HEK293 (cell line): ENCODE results near the gene GNG5.

Experiments
- FEZF1 ChIP-seq: fragments of 450-650 bp; formaldehyde crosslinking; IDR thresholded peaks from 2 replicates; pipeline ENCODE4 v1.5.1; 2016; ENCODE audit warnings: missing biosample characterization, missing genetic modification characterization
- HOXA7 ChIP-seq: sonication (generic); formaldehyde crosslinking; IDR thresholded peaks from 2 replicates; pipeline ENCODE4 v1.8.1; 2022; ENCODE audit warnings: missing genetic modification reagents, borderline replicate concordance
- IKZF3 ChIP-seq: fragments of 450-650 bp; IDR thresholded peaks from 2 replicates; pipeline ENCODE4 v1.5.0; 2018; ENCODE audit warnings: missing biosample characterization, mild to moderate bottlenecking, missing genetic modification characterization, moderate library complexity
- SCRT1 ChIP-seq: fragments of 450-650 bp; formaldehyde crosslinking; IDR thresholded peaks from 2 replicates; pipeline ENCODE4 v1.5.1; 2016; ENCODE audit warnings: missing biosample characterization, missing genetic modification characterization, borderline replicate concordance
- SP3 ChIP-seq: fragments of 450-650 bp; formaldehyde crosslinking; IDR thresholded peaks from 2 replicates; pipeline ENCODE4 v1.5.1; 2016; ENCODE audit warnings: missing biosample characterization, missing genetic modification characterization
- ZNF2 ChIP-seq: fragments of 450-650 bp; formaldehyde crosslinking; IDR thresholded peaks from 2 replicates; pipeline ENCODE4 v1.5.1; 2016; ENCODE audit warnings: missing biosample characterization, missing genetic modification characterization
- ZNF214 ChIP-seq: fragments of 450-650 bp; formaldehyde crosslinking; IDR thresholded peaks from 2 replicates; pipeline ENCODE4 v1.5.1; 2017; ENCODE audit warnings: missing biosample characterization, mild to moderate bottlenecking, missing genetic modification characterization, borderline replicate concordance
- ZNF341 ChIP-seq: fragments of 450-650 bp; formaldehyde crosslinking; IDR thresholded peaks from 2 replicates; pipeline ENCODE4; 2016; ENCODE audit warnings: low read depth, missing biosample characterization, missing genetic modification characterization
- ZNF350 ChIP-seq: fragments of 450-650 bp; formaldehyde crosslinking; IDR thresholded peaks from 2 replicates; pipeline ENCODE4 v1.5.0; 2017; ENCODE audit warnings: missing biosample characterization, mild to moderate bottlenecking, missing genetic modification characterization
- ZNF354C ChIP-seq: fragments of 450-650 bp; formaldehyde crosslinking; IDR thresholded peaks from 2 replicates; pipeline ENCODE4 v1.5.1; 2016; ENCODE audit warnings: missing biosample characterization, missing genetic modification characterization, low read depth, borderline replicate concordance
- ZNF660 ChIP-seq: fragments of 450-650 bp; IDR thresholded peaks from 2 replicates; pipeline ENCODE4 v1.5.1; 2018; ENCODE audit warnings: missing biosample characterization, mild to moderate bottlenecking, missing genetic modification characterization
- ZNF830 ChIP-seq: fragments of 450-650 bp; IDR thresholded peaks from 2 replicates; pipeline ENCODE4 v1.5.0; 2018; ENCODE audit warnings: missing biosample characterization, missing genetic modification characterization, low read depth, mild to moderate bottlenecking, moderate library complexity
- ZXDB ChIP-seq: fragments of 450-650 bp; formaldehyde crosslinking; IDR thresholded peaks from 2 replicates; pipeline ENCODE4 v1.5.1; 2016; ENCODE audit warnings: missing biosample characterization, missing genetic modification characterization
- TF ChIP-seq, protein P1 (sequence below): fragments of 450-650 bp; formaldehyde crosslinking; IDR thresholded peaks from 2 replicates; pipeline ENCODE4 v1.5.1; 2016; ENCODE audit warnings: missing biosample characterization, missing genetic modification characterization, borderline replicate concordance
- TF ChIP-seq, protein P2 (sequence below): fragments of 450-650 bp; formaldehyde crosslinking; IDR thresholded peaks from 2 replicates; pipeline ENCODE4 v1.5.0; 2017; ENCODE audit warnings: missing biosample characterization, missing genetic modification characterization, borderline replicate concordance
- TF ChIP-seq, protein P3 (sequence below): fragments of 450-650 bp; formaldehyde crosslinking; IDR thresholded peaks from 2 replicates; pipeline ENCODE4 v1.5.1; 2016; ENCODE audit warnings: missing biosample characterization, missing genetic modification characterization
- TF ChIP-seq, protein P4 (sequence below): fragments of 450-650 bp; formaldehyde crosslinking; IDR thresholded peaks from 2 replicates; pipeline ENCODE4 v1.5.1; 2017; ENCODE audit warnings: missing biosample characterization, missing genetic modification characterization
- TF ChIP-seq, protein P5 (sequence below): fragments of 450-650 bp; formaldehyde crosslinking; IDR thresholded peaks from 2 replicates; pipeline ENCODE4 v1.5.1; 2016; ENCODE audit warnings: missing biosample characterization, missing genetic modification characterization, low read depth
- TF ChIP-seq, protein P6 (sequence below): fragments of 450-650 bp; IDR thresholded peaks from 2 replicates; pipeline ENCODE4 v1.5.1; 2018; ENCODE audit warnings: missing biosample characterization, missing genetic modification characterization

Gene GNG5

DNA sequence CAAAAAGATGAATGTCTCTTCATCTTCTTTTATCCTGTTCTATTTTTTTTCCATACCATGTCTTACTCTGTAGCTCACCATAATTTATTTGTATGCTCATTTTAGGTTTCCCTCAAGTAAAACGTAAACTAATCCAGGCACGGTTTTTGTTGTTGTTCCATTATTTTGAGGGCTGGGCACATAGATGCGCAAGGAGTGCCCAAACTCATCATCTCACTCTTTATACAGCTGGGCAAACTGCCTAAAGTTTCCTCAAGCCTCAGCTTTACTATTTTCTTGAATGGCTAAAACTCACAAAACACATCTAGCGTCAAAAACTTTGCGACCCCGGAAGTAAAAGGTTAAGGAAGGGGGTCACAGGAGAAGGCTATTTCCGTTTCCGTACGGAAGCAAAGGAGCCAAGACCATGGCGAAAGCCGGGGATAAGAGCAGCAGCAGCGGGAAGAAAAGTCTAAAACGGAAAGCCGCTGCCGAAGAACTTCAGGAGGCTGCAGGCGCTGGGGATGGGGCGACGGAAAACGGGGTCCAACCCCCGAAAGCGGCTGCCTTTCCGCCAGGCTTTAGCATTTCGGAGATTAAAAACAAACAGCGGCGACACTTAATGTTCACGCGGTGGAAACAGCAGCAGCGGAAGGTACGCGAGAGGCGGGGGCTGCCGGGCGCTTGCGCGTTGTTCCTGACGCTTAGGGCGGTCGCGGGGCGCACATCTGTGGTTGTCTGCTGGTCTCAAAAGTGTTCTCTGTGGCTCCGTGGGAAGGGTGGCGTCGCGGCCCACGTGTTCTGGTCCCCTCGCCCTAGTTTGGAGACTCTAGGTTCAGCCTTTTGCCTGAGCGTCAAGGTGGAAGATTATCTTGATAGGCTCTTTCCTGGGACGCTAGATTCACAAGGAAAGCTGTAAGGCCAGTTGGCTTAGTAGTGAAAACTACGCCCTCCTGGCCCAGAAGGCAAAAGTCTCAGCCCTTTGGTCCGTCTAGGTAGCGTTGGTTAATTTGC lies 27.2 kb downstream of the GNG5 start, which contains the start of gene RPF1 (continued):
- TF ChIP-seq, protein P1, sequence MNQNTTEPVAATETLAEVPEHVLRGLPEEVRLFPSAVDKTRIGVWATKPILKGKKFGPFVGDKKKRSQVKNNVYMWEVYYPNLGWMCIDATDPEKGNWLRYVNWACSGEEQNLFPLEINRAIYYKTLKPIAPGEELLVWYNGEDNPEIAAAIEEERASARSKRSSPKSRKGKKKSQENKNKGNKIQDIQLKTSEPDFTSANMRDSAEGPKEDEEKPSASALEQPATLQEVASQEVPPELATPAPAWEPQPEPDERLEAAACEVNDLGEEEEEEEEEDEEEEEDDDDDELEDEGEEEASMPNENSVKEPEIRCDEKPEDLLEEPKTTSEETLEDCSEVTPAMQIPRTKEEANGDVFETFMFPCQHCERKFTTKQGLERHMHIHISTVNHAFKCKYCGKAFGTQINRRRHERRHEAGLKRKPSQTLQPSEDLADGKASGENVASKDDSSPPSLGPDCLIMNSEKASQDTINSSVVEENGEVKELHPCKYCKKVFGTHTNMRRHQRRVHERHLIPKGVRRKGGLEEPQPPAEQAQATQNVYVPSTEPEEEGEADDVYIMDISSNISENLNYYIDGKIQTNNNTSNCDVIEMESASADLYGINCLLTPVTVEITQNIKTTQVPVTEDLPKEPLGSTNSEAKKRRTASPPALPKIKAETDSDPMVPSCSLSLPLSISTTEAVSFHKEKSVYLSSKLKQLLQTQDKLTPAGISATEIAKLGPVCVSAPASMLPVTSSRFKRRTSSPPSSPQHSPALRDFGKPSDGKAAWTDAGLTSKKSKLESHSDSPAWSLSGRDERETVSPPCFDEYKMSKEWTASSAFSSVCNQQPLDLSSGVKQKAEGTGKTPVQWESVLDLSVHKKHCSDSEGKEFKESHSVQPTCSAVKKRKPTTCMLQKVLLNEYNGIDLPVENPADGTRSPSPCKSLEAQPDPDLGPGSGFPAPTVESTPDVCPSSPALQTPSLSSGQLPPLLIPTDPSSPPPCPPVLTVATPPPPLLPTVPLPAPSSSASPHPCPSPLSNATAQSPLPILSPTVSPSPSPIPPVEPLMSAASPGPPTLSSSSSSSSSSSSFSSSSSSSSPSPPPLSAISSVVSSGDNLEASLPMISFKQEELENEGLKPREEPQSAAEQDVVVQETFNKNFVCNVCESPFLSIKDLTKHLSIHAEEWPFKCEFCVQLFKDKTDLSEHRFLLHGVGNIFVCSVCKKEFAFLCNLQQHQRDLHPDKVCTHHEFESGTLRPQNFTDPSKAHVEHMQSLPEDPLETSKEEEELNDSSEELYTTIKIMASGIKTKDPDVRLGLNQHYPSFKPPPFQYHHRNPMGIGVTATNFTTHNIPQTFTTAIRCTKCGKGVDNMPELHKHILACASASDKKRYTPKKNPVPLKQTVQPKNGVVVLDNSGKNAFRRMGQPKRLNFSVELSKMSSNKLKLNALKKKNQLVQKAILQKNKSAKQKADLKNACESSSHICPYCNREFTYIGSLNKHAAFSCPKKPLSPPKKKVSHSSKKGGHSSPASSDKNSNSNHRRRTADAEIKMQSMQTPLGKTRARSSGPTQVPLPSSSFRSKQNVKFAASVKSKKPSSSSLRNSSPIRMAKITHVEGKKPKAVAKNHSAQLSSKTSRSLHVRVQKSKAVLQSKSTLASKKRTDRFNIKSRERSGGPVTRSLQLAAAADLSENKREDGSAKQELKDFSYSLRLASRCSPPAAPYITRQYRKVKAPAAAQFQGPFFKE (tag by site-specific recombination): no peak
- TF ChIP-seq, protein P2, sequence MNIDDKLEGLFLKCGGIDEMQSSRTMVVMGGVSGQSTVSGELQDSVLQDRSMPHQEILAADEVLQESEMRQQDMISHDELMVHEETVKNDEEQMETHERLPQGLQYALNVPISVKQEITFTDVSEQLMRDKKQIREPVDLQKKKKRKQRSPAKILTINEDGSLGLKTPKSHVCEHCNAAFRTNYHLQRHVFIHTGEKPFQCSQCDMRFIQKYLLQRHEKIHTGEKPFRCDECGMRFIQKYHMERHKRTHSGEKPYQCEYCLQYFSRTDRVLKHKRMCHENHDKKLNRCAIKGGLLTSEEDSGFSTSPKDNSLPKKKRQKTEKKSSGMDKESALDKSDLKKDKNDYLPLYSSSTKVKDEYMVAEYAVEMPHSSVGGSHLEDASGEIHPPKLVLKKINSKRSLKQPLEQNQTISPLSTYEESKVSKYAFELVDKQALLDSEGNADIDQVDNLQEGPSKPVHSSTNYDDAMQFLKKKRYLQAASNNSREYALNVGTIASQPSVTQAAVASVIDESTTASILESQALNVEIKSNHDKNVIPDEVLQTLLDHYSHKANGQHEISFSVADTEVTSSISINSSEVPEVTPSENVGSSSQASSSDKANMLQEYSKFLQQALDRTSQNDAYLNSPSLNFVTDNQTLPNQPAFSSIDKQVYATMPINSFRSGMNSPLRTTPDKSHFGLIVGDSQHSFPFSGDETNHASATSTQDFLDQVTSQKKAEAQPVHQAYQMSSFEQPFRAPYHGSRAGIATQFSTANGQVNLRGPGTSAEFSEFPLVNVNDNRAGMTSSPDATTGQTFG (tag by site-specific recombination): no peak
- TF ChIP-seq SP3 (tag by site-specific recombination) (peak; percentile 40; the same call in 1 of the 2 replicates), ZNF341 (tag by site-specific recombination) (peak; percentile 66), ZNF214 (tag by site-specific recombination) (no peak), ZNF830 (tag by site-specific recombination) (no peak), ZNF2 (no peak), ZXDB (tag by site-specific recombination) (peak; percentile 86), SCRT1 (tag by site-specific recombination) (no peak), ZNF660 (peak; percentile 83), ZNF350 (tag by site-specific recombination) (peak; percentile 45; the same call in 1 of the 2 replicates), ZNF354C (tag by site-specific recombination) (no peak), IKZF3 (no peak), HOXA7 (CRISPR knock-in tag) (0 out of 2 replicates have a peak, but pooled peaks have one; percentile 26), FEZF1 (tag by site-specific recombination) (no peak)
- TF ChIP-seq, protein P3, sequence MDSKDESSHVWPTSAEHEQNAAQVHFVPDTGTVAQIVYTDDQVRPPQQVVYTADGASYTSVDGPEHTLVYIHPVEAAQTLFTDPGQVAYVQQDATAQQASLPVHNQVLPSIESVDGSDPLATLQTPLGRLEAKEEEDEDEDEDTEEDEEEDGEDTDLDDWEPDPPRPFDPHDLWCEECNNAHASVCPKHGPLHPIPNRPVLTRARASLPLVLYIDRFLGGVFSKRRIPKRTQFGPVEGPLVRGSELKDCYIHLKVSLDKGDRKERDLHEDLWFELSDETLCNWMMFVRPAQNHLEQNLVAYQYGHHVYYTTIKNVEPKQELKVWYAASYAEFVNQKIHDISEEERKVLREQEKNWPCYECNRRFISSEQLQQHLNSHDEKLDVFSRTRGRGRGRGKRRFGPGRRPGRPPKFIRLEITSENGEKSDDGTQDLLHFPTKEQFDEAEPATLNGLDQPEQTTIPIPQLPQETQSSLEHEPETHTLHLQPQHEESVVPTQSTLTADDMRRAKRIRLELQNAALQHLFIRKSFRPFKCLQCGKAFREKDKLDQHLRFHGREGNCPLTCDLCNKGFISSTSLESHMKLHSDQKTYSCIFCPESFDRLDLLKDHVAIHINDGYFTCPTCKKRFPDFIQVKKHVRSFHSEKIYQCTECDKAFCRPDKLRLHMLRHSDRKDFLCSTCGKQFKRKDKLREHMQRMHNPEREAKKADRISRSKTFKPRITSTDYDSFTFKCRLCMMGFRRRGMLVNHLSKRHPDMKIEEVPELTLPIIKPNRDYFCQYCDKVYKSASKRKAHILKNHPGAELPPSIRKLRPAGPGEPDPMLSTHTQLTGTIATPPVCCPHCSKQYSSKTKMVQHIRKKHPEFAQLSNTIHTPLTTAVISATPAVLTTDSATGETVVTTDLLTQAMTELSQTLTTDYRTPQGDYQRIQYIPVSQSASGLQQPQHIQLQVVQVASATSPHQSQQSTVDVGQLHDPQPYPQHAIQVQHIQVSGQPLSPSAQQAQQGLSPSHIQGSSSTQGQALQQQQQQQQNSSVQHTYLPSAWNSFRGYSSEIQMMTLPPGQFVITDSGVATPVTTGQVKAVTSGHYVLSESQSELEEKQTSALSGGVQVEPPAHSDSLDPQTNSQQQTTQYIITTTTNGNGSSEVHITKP (tag by site-specific recombination): peak; percentile 87
- TF ChIP-seq, protein P4, sequence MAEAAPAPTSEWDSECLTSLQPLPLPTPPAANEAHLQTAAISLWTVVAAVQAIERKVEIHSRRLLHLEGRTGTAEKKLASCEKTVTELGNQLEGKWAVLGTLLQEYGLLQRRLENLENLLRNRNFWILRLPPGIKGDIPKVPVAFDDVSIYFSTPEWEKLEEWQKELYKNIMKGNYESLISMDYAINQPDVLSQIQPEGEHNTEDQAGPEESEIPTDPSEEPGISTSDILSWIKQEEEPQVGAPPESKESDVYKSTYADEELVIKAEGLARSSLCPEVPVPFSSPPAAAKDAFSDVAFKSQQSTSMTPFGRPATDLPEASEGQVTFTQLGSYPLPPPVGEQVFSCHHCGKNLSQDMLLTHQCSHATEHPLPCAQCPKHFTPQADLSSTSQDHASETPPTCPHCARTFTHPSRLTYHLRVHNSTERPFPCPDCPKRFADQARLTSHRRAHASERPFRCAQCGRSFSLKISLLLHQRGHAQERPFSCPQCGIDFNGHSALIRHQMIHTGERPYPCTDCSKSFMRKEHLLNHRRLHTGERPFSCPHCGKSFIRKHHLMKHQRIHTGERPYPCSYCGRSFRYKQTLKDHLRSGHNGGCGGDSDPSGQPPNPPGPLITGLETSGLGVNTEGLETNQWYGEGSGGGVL (tag by site-specific recombination): no peak
- TF ChIP-seq, protein P5, sequence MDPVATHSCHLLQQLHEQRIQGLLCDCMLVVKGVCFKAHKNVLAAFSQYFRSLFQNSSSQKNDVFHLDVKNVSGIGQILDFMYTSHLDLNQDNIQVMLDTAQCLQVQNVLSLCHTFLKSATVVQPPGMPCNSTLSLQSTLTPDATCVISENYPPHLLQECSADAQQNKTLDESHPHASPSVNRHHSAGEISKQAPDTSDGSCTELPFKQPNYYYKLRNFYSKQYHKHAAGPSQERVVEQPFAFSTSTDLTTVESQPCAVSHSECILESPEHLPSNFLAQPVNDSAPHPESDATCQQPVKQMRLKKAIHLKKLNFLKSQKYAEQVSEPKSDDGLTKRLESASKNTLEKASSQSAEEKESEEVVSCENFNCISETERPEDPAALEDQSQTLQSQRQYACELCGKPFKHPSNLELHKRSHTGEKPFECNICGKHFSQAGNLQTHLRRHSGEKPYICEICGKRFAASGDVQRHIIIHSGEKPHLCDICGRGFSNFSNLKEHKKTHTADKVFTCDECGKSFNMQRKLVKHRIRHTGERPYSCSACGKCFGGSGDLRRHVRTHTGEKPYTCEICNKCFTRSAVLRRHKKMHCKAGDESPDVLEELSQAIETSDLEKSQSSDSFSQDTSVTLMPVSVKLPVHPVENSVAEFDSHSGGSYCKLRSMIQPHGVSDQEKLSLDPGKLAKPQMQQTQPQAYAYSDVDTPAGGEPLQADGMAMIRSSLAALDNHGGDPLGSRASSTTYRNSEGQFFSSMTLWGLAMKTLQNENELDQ: no peak
- TF ChIP-seq, protein P6, sequence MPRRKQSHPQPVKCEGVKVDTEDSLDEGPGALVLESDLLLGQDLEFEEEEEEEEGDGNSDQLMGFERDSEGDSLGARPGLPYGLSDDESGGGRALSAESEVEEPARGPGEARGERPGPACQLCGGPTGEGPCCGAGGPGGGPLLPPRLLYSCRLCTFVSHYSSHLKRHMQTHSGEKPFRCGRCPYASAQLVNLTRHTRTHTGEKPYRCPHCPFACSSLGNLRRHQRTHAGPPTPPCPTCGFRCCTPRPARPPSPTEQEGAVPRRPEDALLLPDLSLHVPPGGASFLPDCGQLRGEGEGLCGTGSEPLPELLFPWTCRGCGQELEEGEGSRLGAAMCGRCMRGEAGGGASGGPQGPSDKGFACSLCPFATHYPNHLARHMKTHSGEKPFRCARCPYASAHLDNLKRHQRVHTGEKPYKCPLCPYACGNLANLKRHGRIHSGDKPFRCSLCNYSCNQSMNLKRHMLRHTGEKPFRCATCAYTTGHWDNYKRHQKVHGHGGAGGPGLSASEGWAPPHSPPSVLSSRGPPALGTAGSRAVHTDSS (tag by site-specific recombination): no peak
